HG02571 (cell line): Measurements from ENCODE around the gene NEO1.

Experiments used
- ATAC-seq: cut with Tn5 transposase; IDR thresholded peaks from one replicate; pipeline ENCODE4 v1.9.1; 2021; ENCODE audit warnings: mild to moderate bottlenecking, moderate library complexity; ENCODE audit not compliant: unreplicated experiment

NEO1 gene

GRCh38 chr15:73072894-73073293, 20.6 kb downstream of the NEO1 start:
- no peak for ATAC-seq

DNA sequence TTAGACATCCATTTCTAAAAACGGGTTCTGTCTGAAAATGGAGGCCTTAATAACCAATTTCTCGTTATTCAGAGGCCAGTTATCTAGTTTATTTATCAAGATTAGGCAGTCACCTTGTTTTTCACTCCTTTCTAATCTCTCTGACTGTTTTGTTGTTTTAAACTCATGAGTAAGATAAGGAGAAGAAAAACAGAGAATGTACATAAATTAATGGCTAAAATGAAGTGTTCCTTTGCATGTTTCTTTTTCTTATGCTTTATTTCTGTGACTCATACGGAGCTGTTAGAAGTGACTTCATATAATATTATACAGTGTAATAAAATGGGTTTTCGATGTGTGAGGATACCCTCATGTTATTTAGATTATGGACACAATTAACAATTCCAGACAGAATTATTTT, 22.0 kb downstream of the NEO1 start:
- no peak for ATAC-seq

GRCh38 chr15:73075160-73075859, 23.0 kb downstream of the NEO1 start:
- ATAC-seq, result no peak

DNA sequence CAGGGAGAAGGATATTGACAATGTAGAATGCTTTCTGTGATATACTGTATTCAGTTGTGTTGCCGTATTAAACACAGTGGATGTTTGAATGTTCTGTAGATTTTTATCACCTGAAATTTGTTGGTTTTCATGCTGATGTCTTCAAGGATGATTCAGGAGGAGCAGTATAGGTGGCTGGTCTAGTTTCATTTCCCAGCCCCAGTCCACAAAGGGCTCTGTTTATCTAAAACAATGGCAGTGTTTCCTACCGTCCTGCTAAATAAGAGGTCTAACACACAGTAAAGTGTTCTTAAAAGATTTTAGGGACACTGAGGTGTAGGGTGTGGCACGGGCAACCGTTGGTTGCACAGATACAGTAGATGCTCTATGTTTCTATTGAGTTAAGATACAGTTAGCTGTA, 26.0 kb downstream of the NEO1 start:
- ATAC-seq, result no peak

DNA sequence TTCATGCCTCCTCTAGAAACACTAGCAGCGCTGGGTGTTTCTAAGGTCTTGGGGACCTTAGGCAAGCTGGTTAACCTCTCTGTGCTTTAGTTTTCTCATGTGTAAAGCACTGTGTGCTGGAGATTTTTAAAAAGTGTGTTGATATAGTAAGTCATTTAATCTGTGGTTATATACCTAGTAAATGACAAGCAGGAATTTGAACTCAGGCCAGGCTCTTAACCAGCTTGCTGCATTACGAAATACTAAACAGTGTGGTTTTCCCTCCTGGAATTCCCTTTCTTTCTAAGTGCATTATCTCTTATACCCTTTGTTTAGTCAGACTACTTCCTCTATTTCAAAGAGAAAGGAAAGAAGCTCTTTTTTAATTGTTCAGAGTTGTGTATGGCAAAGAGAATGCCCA, 26.5 kb downstream of the NEO1 start:
- no peak for ATAC-seq

GRCh38 chr15:73079565-73079964, 27.3 kb downstream of the NEO1 start:
- no peak for ATAC-seq

- ATAC-seq, result no peak
Observed at GRCh38 chr15:73081321-73081958, 29.2 kb downstream of the NEO1 start.

DNA sequence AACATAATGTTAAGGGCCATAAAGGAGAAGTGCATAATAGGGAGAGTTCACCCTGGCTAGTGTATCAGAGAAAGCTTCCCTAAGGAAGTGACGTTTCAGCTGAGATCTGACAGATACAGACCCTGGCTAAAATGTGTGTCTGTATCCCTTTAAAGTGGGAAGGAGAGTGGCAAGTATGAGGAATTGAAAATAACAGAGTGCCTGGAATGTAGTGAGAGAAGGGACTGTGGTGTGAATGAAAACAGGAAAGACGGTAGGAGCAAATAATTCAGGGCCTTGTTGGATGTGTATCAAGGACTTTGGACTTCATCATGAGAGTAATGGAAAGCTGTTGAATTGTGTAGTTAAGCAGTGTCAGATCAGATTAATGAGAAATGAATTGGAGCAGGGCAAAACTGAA, 30.5 kb downstream of the NEO1 start:
- no peak for ATAC-seq

- ATAC-seq, result no peak
Observed at GRCh38 chr15:73087098-73087497, 34.8 kb downstream of the NEO1 start.

GRCh38 chr15:73105064-73105463, 52.8 kb downstream of the NEO1 start:
- ATAC-seq, result no peak

- ATAC-seq, result no peak
Observed at GRCh38 chr15:73108676-73109075, 56.4 kb downstream of the NEO1 start.

GRCh38 chr15:73109765-73110164, 57.5 kb downstream of the NEO1 start:
- ATAC-seq, result no peak

DNA sequence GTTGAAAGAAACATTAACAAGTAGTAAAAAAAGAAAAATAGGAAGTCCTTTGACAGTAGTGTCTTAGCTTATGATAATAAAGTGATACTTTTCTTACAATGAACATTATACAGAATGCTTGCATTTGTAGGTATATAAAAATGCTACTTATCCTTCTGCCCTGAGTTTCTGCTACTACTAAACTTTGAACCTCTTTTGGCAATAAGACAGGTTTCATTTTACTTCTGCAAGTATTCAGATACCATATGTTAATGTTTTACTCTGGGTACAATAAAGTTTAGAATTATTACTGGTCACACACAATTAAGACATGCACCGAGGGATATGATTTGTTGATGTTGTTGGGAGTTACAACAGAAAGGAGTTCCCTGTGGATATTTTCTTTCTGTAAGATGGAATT, 57.9 kb downstream of the NEO1 start:
- no peak for ATAC-seq

- no peak for ATAC-seq
Observed at GRCh38 chr15:73114064-73114463, 61.8 kb downstream of the NEO1 start.

DNA sequence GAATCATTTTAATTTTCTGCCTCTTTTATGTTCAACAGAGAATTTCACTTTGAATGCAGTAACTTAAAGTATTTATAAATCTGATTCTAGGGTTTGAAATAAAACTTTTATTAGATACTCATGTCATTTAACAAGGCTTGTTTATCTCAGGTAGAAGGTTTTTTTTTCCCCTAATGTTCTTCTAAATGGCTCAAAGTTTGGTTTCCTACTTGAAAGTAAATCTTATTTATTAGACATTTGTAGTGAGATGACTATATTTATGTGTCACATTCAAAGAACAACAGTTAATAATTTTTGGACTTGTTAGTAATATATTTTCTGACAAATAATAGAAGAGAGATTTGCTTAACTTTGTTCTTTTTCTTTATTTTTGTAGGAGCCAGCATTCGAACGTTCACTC, 63.9 kb downstream of the NEO1 start:
- ATAC-seq, result no peak

DNA sequence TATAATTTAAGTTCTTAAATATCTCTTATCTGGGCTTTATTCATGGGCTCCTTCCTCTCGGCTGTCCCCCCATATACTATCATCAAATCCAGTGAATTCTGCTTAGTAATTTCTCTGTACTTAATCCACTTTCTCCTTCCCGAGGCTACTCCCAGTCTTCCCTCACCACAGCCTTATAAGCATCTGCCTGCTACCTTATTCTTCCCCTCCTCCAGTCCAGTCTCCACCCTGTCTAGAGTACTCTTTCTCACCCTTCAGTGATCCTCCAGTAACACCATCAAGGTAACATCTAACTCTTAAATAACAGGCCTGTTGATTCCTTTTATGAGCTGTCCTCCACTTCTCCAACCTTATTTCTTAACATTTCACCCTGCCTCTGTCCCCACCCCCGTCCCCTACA, 65.8 kb downstream of the NEO1 start:
- no peak for ATAC-seq

DNA sequence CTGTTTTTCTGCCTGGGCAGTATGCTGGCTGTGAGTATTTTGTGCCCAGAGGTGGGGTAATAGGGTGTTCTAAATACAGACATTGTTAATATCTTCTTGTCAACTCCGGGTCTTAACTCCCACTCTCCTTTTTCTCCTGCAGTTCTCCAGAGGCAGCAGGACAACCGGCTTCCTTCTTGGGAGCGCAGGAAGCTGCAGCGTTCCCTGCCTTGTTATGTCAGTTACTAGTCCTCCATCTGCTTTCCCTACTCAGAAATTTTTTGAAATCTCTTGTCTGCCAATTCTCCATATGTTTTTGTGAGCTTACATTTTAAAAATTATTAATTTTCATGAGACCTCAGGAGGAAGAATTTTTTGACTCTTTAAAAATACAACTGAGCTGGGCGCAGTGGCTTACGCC, 67.2 kb downstream of the NEO1 start:
- no peak for ATAC-seq

- no peak for ATAC-seq
Observed at GRCh38 chr15:73120269-73120668, 68.0 kb downstream of the NEO1 start.

GRCh38 chr15:73125219-73125618, 73.0 kb downstream of the NEO1 start:
- ATAC-seq, result no peak

- ATAC-seq, result no peak
Observed at GRCh38 chr15:73127302-73127936, 75.2 kb downstream of the NEO1 start.

- ATAC-seq, result no peak
Observed at GRCh38 chr15:73130830-73131229, 78.6 kb downstream of the NEO1 start.

GRCh38 chr15:73134196-73134595, 81.9 kb downstream of the NEO1 start:
- ATAC-seq, result no peak
